DOHH2 (cell line): ENCODE measurements around the gene SBK2.

Source experiments
- EZH2phosphoT487 ChIP-seq: fragments of 200-600 bp; sonication (generic); IDR thresholded peaks from 2 replicates; pipeline ENCODE4 v1.6.1; 2017; ENCODE audit warnings: borderline replicate concordance, mild to moderate bottlenecking, antibody characterized with exemption, low read length, moderate library complexity, mixed read lengths
- TF ChIP-seq, protein P1 (sequence below): fragments of 200-600 bp; sonication (generic); IDR thresholded peaks from one replicate; pipeline ENCODE4 v1.5.1; 2014; ENCODE audit warnings: antibody characterized with exemption, mild to moderate bottlenecking, low read depth, low read length; ENCODE audit not compliant: poor library complexity, severe bottlenecking

DNA sequence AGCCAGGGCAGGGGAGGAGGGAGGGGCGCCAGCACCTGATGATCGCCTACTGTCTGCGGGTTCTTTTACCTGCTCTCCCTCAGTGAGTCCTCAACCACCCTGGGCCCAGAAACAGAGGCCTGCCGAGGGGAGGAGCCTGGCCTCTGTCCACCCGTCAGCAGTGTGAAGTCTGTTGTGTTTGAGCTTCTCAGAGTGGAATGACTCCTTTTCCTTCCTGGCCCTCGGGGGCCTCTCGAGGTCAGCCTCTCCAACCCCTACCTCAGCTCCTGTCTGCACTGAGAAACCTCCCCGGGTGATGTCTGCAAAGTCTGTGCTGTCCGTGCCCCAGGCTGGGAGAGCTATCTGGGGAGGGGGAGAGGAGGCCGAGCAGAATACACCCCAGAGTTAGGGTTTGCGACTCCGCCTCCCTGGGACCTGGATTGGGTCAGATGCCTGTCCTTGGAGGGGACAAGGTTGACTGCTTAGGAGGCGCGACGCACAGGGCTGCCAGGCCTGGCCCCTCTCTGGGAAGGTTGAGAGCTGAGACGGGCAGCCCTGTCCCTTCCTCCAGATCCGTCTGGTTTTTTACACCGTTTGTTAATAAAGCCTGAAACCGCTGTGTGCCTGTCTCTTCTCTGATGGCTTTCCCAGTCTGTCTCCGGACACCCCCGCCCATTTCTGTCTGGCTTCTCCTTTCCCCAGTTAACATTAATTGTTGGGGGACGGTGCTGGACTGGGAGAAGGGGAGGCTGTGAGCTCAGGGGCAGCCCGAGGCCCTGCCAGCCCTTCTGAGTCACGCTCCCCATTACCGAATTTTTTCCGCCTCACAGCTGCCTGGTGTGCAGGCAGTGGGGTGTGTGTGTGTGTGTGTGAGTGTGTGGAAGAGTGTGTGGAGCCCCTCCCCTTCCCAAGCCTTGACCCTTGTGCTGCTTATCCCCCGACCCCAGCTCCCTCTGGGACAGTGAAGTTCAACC lies 49.7 kb downstream of the SBK2 start:
- TF ChIP-seq, protein P1, sequence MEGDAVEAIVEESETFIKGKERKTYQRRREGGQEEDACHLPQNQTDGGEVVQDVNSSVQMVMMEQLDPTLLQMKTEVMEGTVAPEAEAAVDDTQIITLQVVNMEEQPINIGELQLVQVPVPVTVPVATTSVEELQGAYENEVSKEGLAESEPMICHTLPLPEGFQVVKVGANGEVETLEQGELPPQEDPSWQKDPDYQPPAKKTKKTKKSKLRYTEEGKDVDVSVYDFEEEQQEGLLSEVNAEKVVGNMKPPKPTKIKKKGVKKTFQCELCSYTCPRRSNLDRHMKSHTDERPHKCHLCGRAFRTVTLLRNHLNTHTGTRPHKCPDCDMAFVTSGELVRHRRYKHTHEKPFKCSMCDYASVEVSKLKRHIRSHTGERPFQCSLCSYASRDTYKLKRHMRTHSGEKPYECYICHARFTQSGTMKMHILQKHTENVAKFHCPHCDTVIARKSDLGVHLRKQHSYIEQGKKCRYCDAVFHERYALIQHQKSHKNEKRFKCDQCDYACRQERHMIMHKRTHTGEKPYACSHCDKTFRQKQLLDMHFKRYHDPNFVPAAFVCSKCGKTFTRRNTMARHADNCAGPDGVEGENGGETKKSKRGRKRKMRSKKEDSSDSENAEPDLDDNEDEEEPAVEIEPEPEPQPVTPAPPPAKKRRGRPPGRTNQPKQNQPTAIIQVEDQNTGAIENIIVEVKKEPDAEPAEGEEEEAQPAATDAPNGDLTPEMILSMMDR = no peak
- TF ChIP-seq EZH2phosphoT487 = no peak
